ENCODE data around the gene PLSCR3. TPM values are rescaled to one million over a fixed set of nuclear protein-coding genes. Genes with fewer than 3 reads are reported as not detected.

PLSCR3 gene
- total RNA-seq, 4 donors from 2014 or later: 13.2 to 32.4 (median 18.4) TPM

GRCh38 chr17:7436556-7437368 is 42.4 kb upstream of the PLSCR3 start:
- TF ChIP-seq EP300 (IDR thresholded peaks at IDR 0.05; ENCODE audit: low read depth) (no peak), POLR2A (IDR thresholded peaks at IDR 0.05) (peak; percentile 63), POLR2AphosphoS5 (IDR thresholded peaks at IDR 0.05) (peak in 2 of 3 donors; percentile 56 to 68)
- TF ChIP-seq, protein P1, sequence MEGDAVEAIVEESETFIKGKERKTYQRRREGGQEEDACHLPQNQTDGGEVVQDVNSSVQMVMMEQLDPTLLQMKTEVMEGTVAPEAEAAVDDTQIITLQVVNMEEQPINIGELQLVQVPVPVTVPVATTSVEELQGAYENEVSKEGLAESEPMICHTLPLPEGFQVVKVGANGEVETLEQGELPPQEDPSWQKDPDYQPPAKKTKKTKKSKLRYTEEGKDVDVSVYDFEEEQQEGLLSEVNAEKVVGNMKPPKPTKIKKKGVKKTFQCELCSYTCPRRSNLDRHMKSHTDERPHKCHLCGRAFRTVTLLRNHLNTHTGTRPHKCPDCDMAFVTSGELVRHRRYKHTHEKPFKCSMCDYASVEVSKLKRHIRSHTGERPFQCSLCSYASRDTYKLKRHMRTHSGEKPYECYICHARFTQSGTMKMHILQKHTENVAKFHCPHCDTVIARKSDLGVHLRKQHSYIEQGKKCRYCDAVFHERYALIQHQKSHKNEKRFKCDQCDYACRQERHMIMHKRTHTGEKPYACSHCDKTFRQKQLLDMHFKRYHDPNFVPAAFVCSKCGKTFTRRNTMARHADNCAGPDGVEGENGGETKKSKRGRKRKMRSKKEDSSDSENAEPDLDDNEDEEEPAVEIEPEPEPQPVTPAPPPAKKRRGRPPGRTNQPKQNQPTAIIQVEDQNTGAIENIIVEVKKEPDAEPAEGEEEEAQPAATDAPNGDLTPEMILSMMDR (IDR thresholded peaks at IDR 0.05): peak in 4 of 5 experiments; percentile 70 to 90 (median 81)
- DNase-seq: peak; percentile 88
- Histone ChIP-seq H3K9me3 (no peaks in the 10 kb centered on the region), H3K27me3 (peaks cover 40% of the 10 kb centered on the region), H3K36me3 (no peaks in the 10 kb centered on the region), H3K4me3 (peak overlapping the region; percentile 18 to 79 (median 36)), H3K27ac (peak overlapping the region; percentile 82 to 90 (median 87)), H3K4me1 (peaks cover 26 to 51% (median 43%) of the 10 kb centered on the region in 4 donors)
- 7% methylated on average over 87 of the region's 92 CpGs; no CpG with 5 or more reads in 1 of the 2 donors for WGBS, 2 donors (ENCODE audit: low coverage in 1 of 2)
- in situ Hi-C loops (cut with MboI; ENCODE audit: low pct_ligation_motif_present in 1 of 4, low pct_unique_long_range_greater_than_20kb in 1 of 4, low sequenced_read_pairs in 3 of 4): loop anchor here in 2 of 4 donors (10.0 kb wide), 2 partner anchors 72 to 82 kb away; partner anchors contain the start of genes KCTD11 (in 1 of the 2) and TMEM95 (in 1 of the 2)
- intact Hi-C loops (cut with DNase I; ENCODE audit: low total_unique reads): loop anchor here (1.0 kb wide), 1 partner anchor 80 kb away; no protein-coding TSS in a partner anchor

- peaks cover 32% of the 10 kb centered on the region for H3K27me3 ChIP-seq
- DNase-seq: peak; percentile 69
- TF ChIP-seq POLR2A (IDR thresholded peaks at IDR 0.05) (peak; percentile 43), POLR2AphosphoS5 (IDR thresholded peaks at IDR 0.05) (peak in 1 of 3 donors; percentile 14), EP300 (IDR thresholded peaks at IDR 0.05; ENCODE audit: low read depth) (no peak)
- TF ChIP-seq, protein P1 (IDR thresholded peaks at IDR 0.05): peak in 3 of 5 experiments; percentile 24 to 25 (median 24)
- peaks cover 26 to 51% (median 42%) of the 10 kb centered on the region in 4 donors for H3K4me1 ChIP-seq
- peak overlapping the region; percentile 33 to 79 (median 53) for H3K4me3 ChIP-seq
- WGBS, 2 donors (ENCODE audit: low coverage in 1 of 2): 7% methylated on average over 48 of the region's 49 CpGs; no CpG with 5 or more reads in 1 of the 2 donors
- peak overlapping the region; percentile 82 to 90 (median 87) for H3K27ac ChIP-seq
- in situ Hi-C loops (cut with MboI; ENCODE audit: low pct_ligation_motif_present in 1 of 4, low pct_unique_long_range_greater_than_20kb in 1 of 4, low sequenced_read_pairs in 3 of 4): loop anchor here in 2 of 4 donors (10.0 kb wide), 2 partner anchors 71 to 81 kb away; partner anchors contain the start of genes KCTD11 (in 1 of the 2) and TMEM95 (in 1 of the 2)
- no peaks in the 10 kb centered on the region for H3K36me3 ChIP-seq
- intact Hi-C loops (cut with DNase I; ENCODE audit: low total_unique reads): no loop called here
- H3K9me3 ChIP-seq: no peaks in the 10 kb centered on the region
Measured at GRCh38 chr17:7435676-7436555, 41.6 kb upstream of the PLSCR3 start.

DNA sequence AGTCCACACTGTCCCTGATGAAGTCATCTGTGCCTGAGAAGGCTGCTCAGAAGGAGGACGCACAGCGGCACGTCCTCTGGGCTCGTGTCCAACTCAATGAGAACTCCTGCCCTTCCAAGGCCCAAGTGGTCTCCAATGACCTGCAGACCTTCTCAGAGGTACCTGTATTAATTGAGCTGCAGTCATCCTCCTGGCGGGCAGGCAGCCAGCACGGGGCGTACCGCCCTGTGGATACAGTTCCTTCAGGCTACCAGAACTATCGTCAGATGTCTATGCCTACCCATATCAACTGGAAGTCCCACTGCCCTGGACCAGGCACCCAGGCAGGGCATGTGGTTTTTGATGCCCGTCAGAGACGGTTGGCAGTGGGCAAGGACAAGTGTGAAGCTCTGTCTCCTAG is 38.0 kb upstream of the PLSCR3 start:
- Histone ChIP-seq H3K27me3 (no peaks in the 10 kb centered on the region), H3K36me3 (no peaks in the 10 kb centered on the region), H3K4me3 (no peak overlapping the region), H3K27ac (no peak overlapping the region), H3K9me3 (no peaks in the 10 kb centered on the region), H3K4me1 (peaks cover 11 to 22% (median 19%) of the 10 kb centered on the region in 4 donors)
- WGBS, 2 donors (ENCODE audit: low coverage in 1 of 2): 94% methylated on average over 11 of the region's 11 CpGs; no CpG with 5 or more reads in 1 of the 2 donors
- no peak for DNase-seq
- intact Hi-C loops (cut with DNase I; ENCODE audit: low total_unique reads) (no loop called here), in situ Hi-C loops (cut with MboI; ENCODE audit: low pct_ligation_motif_present in 1 of 4, low pct_unique_long_range_greater_than_20kb in 1 of 4, low sequenced_read_pairs in 3 of 4) (loop anchor here in 2 of 4 donors (10.0 kb wide), 2 partner anchors 67 to 77 kb away; partner anchors contain the start of genes KCTD11 (in 1 of the 2) and TMEM95 (in 1 of the 2))
- TF ChIP-seq POLR2AphosphoS5 (IDR thresholded peaks at IDR 0.05) (no peak), POLR2A (IDR thresholded peaks at IDR 0.05) (no peak)

- no peak overlapping the region for H3K27ac ChIP-seq
- DNase-seq: no peak
- no peaks in the 10 kb centered on the region for H3K27me3 ChIP-seq
- 85 to 100% methylated on average over 1 of the region's 1 CpG for WGBS, 2 donors (ENCODE audit: low coverage in 1 of 2)
- H3K9me3 ChIP-seq: no peaks in the 10 kb centered on the region
- in situ Hi-C loops (cut with MboI; ENCODE audit: low pct_ligation_motif_present in 1 of 4, low pct_unique_long_range_greater_than_20kb in 1 of 4, low sequenced_read_pairs in 3 of 4) (loop anchor here in 2 of 4 donors (10.0 kb wide), 2 partner anchors 66 to 76 kb away; partner anchors contain the start of genes KCTD11 (in 1 of the 2) and TMEM95 (in 1 of the 2)), intact Hi-C loops (cut with DNase I; ENCODE audit: low total_unique reads) (no loop called here)
- H3K36me3 ChIP-seq: no peaks in the 10 kb centered on the region
- peaks cover 3 to 12% (median 8%) of the 10 kb centered on the region in 4 donors for H3K4me1 ChIP-seq
- H3K4me3 ChIP-seq: no peak overlapping the region
- TF ChIP-seq, protein P1 (IDR thresholded peaks at IDR 0.05): no peak
- TF ChIP-seq POLR2AphosphoS5 (IDR thresholded peaks at IDR 0.05) (no peak), EP300 (IDR thresholded peaks at IDR 0.05; ENCODE audit: low read depth) (no peak), POLR2A (IDR thresholded peaks at IDR 0.05) (no peak)
Measured at GRCh38 chr17:7431231-7431630, 36.9 kb upstream of the PLSCR3 start.
